ENCODE results near the gene TMEM150B.

GRCh38 chr19:55350620-55351315, 25.6 kb upstream of the TMEM150B start:
- TF ChIP-seq CTCF (IDR thresholded peaks at IDR 0.05) (no peak), REST (IDR thresholded peaks at IDR 0.05; ENCODE audit: low read depth, low read length) (no peak)
